ENCODE results near the gene PARVG.
A peak's percentile ranks its signal among the peaks of the same experiment; 100 is the strongest.

Gene PARVG

DNA sequence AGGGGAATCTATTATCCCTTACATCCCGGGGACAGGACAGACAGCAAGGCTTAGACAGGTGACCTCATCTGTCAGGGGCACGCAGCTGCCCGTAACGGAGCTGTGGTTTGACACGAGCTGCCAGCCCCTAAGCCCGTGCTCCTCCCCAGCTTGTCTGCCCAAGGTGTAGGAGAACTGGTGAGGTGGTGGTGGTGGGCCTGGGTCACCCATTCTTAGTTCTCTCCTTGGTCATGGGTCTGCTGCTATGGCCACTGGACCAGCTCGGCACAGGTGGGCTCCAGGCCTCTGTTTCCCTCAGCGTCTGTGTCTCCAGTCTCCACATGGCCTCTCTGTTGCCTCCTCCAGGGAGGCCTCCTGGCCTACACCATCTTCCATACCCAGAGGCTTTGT lies 5.4 kb downstream of the PARVG start:
- no peak for TF ChIP-seq ZBTB48 (tag by site-specific recombination; IDR thresholded peaks at IDR 0.05)
- no peak for TF ChIP-seq ZNF248 (tag by site-specific recombination; IDR thresholded peaks at IDR 0.05)
- TF ChIP-seq ZNF354C (tag by site-specific recombination; IDR thresholded peaks at IDR 0.05; ENCODE audit: borderline replicate concordance, low read depth) = no peak
- no peak for TF ChIP-seq ZNF239 (tag by site-specific recombination; IDR thresholded peaks at IDR 0.05)
- TF ChIP-seq SCRT2 (tag by site-specific recombination; IDR thresholded peaks at IDR 0.05) = no peak
- TF ChIP-seq ZNF585B (tag by site-specific recombination; IDR thresholded peaks at IDR 0.05) = no peak
- no peak for TF ChIP-seq MEIS1 (CRISPR knock-in tag; IDR thresholded peaks at IDR 0.05; ENCODE audit: borderline replicate concordance)
- TF ChIP-seq ZNF48 (tag by site-specific recombination; IDR thresholded peaks at IDR 0.05) = no peak
- TF ChIP-seq, protein P1, sequence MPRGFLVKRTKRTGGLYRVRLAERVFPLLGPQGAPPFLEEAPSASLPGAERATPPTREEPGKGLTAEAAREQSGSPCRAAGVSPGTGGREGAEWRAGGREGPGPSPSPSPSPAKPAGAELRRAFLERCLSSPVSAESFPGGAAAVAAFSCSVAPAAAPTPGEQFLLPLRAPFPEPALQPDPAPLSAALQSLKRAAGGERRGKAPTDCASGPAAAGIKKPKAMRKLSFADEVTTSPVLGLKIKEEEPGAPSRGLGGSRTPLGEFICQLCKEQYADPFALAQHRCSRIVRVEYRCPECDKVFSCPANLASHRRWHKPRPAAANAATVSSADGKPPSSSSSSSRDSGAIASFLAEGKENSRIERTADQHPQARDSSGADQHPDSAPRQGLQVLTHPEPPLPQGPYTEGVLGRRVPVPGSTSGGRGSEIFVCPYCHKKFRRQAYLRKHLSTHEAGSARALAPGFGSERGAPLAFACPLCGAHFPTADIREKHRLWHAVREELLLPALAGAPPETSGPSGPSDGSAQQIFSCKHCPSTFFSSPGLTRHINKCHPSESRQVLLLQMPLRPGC (tag by site-specific recombination; IDR thresholded peaks at IDR 0.05) = no peak
- no peak for TF ChIP-seq ZNF416 (tag by site-specific recombination; IDR thresholded peaks at IDR 0.05)
- TF ChIP-seq GLIS1 (tag by site-specific recombination; IDR thresholded peaks at IDR 0.05) = no peak
- TF ChIP-seq ZNF157 (tag by site-specific recombination; IDR thresholded peaks at IDR 0.05) = no peak
- no peak for TF ChIP-seq ZNF112 (tag by site-specific recombination; IDR thresholded peaks at IDR 0.05)
- ChIA-PET CTCF (no interaction called here), POLR2A (no interaction called here)
- Histone ChIP-seq H3K4me1 (ENCODE audit: control insufficient read depth, insufficient read depth, low read length) (peaks cover 4% of the 10 kb centered on the region; the same call in 1 of the 2 replicates), H3K4me3 (ENCODE audit: low read depth, low read length) (no peak overlapping the region), H3K9me3 (ENCODE audit: control insufficient read depth, insufficient read depth, low read depth, low read length) (no peaks in the 10 kb centered on the region), H3K36me3 (ENCODE audit: control insufficient read depth in 2 of 2, insufficient read depth in 1 of 2, low read length in 2 of 2) (no peaks in the 10 kb centered on the region), H3K27ac (ENCODE audit: extremely low read depth, low read depth, low read length) (no peak overlapping the region)

DNA sequence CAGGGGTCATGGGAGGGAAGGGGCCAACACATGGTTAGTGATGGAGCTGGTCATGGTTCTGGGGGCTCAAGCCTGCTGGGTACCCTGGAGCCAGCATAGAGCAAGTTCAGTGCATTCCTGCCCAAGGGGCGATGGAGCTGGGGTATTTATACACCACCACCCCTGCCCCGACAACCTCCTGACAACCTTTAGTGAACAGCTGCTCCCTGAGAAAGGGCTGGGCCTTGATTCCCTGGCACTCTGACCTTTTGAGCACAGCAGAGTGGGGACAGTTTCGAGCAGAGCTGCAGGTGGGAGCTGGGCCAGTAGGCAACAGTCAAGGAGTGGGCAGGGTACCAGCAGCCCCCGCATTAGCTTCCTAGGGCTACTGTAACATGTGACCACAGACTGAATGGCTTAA lies 6.0 kb downstream of the PARVG start:
- Histone ChIP-seq H3K9me3 (ENCODE audit: control insufficient read depth, insufficient read depth, low read depth, low read length) (no peaks in the 10 kb centered on the region), H3K36me3 (ENCODE audit: control insufficient read depth in 2 of 2, insufficient read depth in 1 of 2, low read length in 2 of 2) (no peaks in the 10 kb centered on the region), H3K4me3 (ENCODE audit: low read depth, low read length) (no peak overlapping the region), H3K4me1 (ENCODE audit: control insufficient read depth, insufficient read depth, low read length) (peaks cover 4% of the 10 kb centered on the region; the same call in 1 of the 2 replicates), H3K27ac (ENCODE audit: extremely low read depth, low read depth, low read length) (no peak overlapping the region)
- ChIA-PET CTCF (no interaction called here), POLR2A (interaction anchor here (0.6 kb wide), 1 partner anchor 192 kb away, joined by 3 read pairs; no protein-coding TSS in a partner anchor)
- TF ChIP-seq ZNF266 (tag by site-specific recombination; IDR thresholded peaks at IDR 0.05; ENCODE audit: low read depth) = no peak
- no peak for TF ChIP-seq ZNF138 (tag by site-specific recombination; IDR thresholded peaks at IDR 0.05; ENCODE audit: borderline replicate concordance)
- no peak for TF ChIP-seq GLIS2 (tag by site-specific recombination; IDR thresholded peaks at IDR 0.05)
- no peak for TF ChIP-seq ZNF76 (tag by site-specific recombination; IDR thresholded peaks at IDR 0.05; ENCODE audit: borderline replicate concordance, low read depth)
- TF ChIP-seq ZNF23 (tag by site-specific recombination; IDR thresholded peaks at IDR 0.05; ENCODE audit: borderline replicate concordance) = no peak
- TF ChIP-seq, protein P2, sequence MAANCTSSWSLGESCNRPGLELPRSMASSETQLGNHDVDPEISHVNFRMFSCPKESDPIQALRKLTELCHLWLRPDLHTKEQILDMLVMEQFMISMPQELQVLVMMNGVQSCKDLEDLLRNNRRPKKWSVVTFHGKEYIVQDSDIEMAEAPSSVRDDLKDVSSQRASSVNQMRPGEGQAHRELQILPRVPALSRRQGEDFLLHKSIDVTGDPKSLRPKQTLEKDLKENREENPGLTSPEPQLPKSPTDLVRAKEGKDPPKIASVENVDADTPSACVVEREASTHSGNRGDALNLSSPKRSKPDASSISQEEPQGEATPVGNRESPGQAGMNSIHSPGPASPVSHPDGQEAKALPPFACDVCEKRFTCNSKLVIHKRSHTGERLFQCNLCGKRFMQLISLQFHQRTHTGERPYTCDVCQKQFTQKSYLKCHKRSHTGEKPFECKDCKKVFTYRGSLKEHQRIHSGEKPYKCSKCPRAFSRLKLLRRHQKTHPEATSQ (tag by site-specific recombination; IDR thresholded peaks at IDR 0.05) = no peak
- peak; percentile 49; the same call in 1 of the 2 replicates for TF ChIP-seq EGR2 (tag by site-specific recombination; IDR thresholded peaks at IDR 0.05; ENCODE audit: low read depth)
- TF ChIP-seq, protein P3, sequence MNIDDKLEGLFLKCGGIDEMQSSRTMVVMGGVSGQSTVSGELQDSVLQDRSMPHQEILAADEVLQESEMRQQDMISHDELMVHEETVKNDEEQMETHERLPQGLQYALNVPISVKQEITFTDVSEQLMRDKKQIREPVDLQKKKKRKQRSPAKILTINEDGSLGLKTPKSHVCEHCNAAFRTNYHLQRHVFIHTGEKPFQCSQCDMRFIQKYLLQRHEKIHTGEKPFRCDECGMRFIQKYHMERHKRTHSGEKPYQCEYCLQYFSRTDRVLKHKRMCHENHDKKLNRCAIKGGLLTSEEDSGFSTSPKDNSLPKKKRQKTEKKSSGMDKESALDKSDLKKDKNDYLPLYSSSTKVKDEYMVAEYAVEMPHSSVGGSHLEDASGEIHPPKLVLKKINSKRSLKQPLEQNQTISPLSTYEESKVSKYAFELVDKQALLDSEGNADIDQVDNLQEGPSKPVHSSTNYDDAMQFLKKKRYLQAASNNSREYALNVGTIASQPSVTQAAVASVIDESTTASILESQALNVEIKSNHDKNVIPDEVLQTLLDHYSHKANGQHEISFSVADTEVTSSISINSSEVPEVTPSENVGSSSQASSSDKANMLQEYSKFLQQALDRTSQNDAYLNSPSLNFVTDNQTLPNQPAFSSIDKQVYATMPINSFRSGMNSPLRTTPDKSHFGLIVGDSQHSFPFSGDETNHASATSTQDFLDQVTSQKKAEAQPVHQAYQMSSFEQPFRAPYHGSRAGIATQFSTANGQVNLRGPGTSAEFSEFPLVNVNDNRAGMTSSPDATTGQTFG (tag by site-specific recombination; IDR thresholded peaks at IDR 0.05; ENCODE audit: borderline replicate concordance) = no peak
- TF ChIP-seq ZNF37A (tag by site-specific recombination; IDR thresholded peaks at IDR 0.05) = peak; percentile 74
- no peak for TF ChIP-seq ZNF624 (tag by site-specific recombination; IDR thresholded peaks at IDR 0.05)
- TF ChIP-seq, protein P4, sequence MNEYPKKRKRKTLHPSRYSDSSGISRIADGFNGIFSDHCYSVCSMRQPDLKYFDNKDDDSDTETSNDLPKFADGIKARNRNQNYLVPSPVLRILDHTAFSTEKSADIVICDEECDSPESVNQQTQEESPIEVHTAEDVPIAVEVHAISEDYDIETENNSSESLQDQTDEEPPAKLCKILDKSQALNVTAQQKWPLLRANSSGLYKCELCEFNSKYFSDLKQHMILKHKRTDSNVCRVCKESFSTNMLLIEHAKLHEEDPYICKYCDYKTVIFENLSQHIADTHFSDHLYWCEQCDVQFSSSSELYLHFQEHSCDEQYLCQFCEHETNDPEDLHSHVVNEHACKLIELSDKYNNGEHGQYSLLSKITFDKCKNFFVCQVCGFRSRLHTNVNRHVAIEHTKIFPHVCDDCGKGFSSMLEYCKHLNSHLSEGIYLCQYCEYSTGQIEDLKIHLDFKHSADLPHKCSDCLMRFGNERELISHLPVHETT (tag by site-specific recombination; IDR thresholded peaks at IDR 0.05) = no peak
- TF ChIP-seq YY2 (tag by site-specific recombination; IDR thresholded peaks at IDR 0.05) = no peak
- TF ChIP-seq, protein P5, sequence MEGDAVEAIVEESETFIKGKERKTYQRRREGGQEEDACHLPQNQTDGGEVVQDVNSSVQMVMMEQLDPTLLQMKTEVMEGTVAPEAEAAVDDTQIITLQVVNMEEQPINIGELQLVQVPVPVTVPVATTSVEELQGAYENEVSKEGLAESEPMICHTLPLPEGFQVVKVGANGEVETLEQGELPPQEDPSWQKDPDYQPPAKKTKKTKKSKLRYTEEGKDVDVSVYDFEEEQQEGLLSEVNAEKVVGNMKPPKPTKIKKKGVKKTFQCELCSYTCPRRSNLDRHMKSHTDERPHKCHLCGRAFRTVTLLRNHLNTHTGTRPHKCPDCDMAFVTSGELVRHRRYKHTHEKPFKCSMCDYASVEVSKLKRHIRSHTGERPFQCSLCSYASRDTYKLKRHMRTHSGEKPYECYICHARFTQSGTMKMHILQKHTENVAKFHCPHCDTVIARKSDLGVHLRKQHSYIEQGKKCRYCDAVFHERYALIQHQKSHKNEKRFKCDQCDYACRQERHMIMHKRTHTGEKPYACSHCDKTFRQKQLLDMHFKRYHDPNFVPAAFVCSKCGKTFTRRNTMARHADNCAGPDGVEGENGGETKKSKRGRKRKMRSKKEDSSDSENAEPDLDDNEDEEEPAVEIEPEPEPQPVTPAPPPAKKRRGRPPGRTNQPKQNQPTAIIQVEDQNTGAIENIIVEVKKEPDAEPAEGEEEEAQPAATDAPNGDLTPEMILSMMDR (tag by site-specific recombination; IDR thresholded peaks at IDR 0.05) = no peak
- no peak for TF ChIP-seq ZXDB (tag by site-specific recombination; IDR thresholded peaks at IDR 0.05)
- no peak for TF ChIP-seq ZFP37 (tag by site-specific recombination; IDR thresholded peaks at IDR 0.05)
- TF ChIP-seq ZFHX2 (tag by site-specific recombination; conservative IDR thresholded peaks at IDR 0.05) = peak; percentile 48
- TF ChIP-seq ZNF830 (tag by site-specific recombination; IDR thresholded peaks at IDR 0.05; ENCODE audit: low read depth) = no peak
